ENCODE measurements around the gene MED10.

The MED10 gene, protein sequence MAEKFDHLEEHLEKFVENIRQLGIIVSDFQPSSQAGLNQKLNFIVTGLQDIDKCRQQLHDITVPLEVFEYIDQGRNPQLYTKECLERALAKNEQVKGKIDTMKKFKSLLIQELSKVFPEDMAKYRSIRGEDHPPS

DNA sequence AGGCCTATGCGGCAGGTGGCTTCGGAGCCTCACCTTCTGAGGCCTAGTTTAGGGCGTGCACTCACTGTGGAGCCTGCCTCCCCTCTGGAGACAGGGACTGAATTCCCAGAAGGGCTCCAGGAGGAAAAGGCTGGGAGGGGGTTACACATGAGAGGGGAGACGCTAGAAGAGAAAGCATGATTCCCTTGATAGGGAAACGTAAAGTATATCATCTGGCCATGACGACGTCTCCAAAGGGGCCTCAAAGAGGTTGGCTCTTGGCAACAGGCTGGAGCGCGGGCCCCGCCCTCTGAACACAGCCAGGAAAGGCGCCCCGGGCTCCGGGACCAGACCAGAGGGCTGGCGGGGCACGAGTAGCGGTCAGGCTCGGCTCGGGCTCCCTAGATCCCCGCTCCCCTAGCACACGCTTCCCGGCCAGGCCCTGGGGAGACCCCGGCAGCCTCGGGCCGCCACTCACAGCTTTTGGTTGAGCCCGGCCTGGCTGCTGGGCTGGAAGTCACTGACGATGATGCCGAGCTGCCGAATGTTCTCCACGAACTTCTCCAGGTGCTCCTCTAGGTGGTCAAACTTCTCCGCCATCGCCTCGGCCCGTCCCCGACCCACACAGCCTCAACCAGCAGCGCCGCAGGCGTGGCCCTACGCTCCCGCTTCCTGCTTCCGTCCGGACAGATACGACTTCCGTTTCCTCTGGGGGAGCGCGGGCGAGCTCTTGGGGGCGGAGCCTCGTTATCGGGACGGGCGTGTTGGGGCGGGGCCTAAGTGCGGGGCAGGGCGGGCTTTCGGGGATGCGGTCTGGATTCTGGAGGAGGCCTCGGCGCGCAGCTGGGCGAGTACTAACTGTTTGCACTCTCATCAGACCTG lies at the start of gene MED10:
Gene MED10, minus strand, starts transcription at position 643 of the 861 bp plus-strand sequence. Its CDS starts 64 bp downstream, at position 579.
- peak; percentile 7 for FAIRE-seq

GRCh38 chr5:6427694-6428093 lies 49.3 kb upstream of the MED10 start:
- no peak for FAIRE-seq

DNA sequence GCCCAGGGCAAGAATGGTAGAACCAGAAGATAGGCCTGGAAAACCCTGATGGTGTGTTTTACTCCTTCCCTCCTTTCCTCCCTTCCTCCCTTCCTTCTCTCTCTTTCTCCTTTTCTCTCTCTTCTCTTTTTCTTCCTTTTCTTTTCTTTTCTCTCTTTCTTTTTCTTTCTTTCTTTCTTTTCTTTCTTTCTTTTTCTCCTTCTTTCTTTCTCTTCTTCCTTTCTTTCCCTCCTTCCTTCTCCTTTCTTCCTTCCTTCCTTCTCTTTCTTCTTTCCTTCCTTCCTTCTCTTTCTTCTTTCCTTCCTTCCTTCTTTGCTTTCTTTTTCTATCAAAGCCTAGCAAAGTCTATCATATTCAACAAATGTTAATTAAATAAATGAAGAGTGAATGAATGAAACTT lies 46.4 kb upstream of the MED10 start:
- FAIRE-seq: no peak

DNA sequence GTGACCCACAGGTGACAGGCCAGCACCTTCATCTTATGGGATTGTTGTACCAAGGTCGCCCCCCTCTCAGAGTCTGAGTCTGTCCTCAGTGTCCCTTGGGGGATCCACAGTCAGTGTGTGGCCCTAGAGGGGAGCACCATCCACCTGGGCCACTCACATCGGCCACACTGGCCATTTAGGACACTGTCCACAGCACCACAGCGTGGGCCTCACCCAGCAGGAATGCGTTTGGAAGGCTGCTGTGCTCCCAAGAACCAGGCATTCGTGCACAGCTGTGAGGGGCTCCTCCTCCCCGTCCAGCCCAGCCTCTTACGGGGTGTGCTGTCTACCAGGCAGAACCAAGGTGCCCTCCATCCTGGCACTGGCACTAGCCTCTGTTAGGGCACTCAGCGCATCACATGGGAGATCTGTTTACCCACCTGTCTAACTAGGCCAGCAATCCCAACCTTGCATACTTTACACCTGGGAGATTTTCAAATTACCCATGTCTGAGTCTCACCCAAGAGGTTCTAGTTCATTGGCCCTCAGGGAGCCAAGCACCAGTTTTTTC lies 45.8 kb upstream of the MED10 start:
- FAIRE-seq: no peak

DNA sequence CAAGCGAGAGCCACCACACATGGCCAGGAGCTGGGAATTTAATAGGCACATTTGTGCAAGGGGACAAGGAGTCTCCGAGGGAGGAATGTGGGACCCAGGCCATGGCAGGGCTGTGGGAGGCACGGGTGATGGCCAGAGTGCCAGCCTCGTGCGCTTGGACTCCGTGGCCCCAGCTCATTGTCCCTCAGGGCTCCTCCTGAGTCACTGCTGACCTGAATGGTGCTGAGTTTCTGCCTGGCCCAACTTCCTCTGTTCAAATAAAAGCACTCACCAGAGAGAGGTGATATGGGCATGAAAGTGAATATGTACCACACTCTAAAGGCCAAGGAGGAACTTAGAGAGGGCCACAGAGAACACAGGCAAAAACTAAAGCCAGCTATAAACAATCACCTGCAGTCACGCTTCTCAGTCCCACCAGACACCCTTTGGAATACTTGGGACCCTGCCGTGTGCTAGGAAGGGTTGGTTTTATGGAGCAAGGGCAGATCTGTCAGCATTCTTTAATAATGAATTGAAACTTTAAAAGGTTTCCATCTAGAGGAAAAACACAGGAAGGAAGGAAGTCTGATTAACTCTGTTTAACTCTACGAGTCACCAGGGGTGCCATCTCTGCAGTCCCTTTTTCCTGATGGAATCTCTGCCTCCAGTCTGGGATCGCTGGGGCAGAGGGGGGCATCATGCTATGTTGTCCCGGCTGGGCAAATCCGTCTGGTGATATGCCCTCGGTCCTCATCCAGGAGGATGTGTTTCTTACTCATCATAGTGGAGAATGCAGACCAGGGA lies 45.2 kb upstream of the MED10 start:
- no peak for FAIRE-seq

- FAIRE-seq: no peak
These were observed 41.0 kb upstream of the MED10 start for GRCh38 chr5:6419340-6419852.

GRCh38 chr5:6418679-6419276 lies 40.4 kb upstream of the MED10 start:
- no peak for FAIRE-seq

DNA sequence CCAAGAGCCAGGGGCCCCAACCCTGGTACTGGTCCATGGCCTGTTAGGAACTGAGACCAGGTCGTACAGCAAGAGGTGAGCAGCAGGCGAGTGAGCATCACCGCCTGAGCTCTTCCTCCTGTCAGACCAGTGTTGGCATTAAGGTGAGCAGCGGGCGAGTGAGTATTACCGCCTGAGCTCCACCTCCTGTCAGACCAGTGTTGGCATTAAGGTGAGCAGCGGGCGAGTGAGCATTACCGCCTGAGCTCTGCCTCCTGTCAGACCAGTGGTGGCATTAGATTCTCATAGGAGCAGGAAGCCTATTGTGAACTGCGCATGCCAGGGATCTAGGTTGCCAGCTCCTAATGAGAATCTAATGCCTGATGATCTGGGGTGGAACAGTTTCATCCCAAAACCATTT lies 39.3 kb upstream of the MED10 start:
- no peak for FAIRE-seq

GRCh38 chr5:6412811-6413210 lies 34.5 kb upstream of the MED10 start:
- no peak for FAIRE-seq

- FAIRE-seq: no peak
These were observed 32.8 kb upstream of the MED10 start for GRCh38 chr5:6411141-6411540.

GRCh38 chr5:6410421-6410820 lies 32.1 kb upstream of the MED10 start:
- FAIRE-seq: no peak

DNA sequence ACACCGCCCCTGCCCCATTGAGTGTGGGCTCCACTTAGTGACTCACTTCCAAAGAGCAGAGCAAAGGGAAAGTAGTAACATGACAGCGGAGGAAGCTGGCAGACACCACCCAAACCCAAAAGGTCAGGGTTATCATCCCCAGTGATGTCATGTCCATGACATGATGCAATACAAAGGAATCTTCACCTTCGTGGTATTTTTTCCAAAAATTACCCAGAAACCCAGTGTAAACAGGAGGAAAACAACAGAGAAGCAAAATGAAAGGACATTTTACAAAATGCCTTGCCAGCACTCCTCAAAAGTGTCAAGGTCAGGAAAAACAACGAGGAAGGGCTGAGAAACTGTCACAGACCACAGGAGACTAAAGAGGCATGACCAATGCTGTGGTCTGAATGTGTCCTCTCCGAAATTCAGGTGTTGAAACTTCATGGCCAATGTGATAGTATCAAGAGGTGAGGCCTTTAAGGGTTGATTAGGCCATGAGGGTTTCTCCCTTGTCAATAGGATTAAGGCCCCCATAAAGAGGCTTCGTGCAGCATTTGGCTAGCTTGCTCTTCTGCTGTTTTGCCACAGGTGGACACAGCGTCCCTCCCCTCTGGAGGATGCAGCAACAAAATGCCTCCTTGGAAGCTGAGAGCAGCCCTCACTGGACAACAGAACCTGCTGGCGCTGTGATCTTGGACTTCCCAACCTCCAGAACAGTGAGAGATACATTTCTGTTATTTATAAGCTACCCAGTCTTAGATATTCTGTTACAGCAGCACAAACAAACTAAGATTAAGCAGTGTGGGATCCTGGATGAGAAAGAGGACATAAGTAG lies 30.5 kb upstream of the MED10 start:
- no peak for FAIRE-seq

GRCh38 chr5:6408260-6408596 lies 29.9 kb upstream of the MED10 start:
- FAIRE-seq: no peak

DNA sequence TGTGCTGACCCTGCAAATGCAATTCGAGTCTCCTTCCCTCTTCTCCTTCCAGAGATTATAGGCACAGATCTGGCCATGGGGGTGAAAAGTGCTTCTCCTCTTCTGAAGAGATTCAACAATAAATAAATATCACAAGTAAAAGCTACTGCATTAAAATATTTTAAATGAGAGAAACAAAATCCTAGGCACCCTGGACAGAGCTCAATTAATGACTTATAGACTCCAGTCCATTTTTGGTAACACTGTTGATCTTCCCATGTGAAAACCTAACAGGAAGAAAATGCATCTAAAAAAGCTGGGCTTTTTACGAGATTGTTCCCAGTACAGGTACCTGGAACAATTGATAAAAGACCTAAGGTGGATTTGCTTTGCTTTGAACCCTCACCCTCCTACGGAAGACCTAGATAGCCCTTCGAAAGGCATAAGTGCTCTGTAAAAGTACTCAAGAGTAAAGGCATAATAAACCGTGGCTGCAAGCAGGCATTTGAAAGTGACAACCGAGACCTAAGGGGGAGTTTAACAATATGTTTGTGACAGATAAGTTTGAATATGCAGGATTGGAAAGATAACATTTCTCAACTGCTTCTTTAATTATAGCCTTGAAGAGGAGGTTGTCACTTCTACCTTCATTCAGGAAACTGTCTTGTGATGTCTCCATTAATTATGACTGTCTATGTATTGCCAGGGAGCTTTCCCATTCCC lies 29.4 kb upstream of the MED10 start:
- FAIRE-seq: no peak

- FAIRE-seq: no peak
These were observed 27.2 kb upstream of the MED10 start for GRCh38 chr5:6405591-6405990.

DNA sequence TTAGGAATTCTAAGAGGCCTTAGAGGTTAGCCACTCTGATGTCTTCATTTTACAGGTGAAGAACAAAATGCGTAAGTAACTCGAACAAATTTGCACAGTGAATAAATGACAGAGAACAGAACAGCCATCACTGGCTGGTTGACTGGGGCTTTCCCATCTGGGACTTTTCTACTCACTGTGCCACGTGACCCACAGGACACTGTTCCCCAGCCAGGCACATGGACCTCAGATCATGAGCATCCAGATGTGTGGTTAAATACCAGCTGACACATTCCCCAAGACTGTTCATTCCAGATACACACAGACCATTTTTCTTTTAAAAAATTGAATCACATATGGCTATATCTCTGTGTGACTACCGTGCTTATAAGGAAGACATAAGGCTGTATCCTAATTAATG lies 25.8 kb upstream of the MED10 start:
- FAIRE-seq: no peak

GRCh38 chr5:6403416-6403815 lies 25.1 kb upstream of the MED10 start:
- no peak for FAIRE-seq

- FAIRE-seq: no peak
These were observed 24.6 kb upstream of the MED10 start for GRCh38 chr5:6402939-6403338.

DNA sequence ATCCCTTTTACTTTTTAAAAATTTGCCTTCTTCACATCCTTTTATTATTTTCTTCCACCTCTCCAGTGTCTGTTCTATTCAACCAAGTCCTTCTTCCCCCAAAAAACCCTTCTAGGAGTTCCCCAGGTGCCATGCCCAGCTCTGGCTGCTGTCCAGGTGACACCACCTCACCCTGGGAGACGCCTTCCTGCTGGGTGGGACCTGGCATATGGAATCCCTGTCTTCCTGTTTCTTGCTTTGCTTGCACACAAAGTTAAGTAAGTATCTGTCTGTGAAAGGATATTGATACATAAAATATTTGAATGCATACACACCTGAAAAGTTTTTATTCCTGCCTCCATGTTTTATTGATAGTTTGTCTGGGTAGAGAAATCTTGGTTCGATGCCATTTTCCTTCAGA lies 23.1 kb upstream of the MED10 start:
- no peak for FAIRE-seq

- FAIRE-seq: no peak
These were observed 21.9 kb upstream of the MED10 start for GRCh38 chr5:6399980-6400910.

Data from TTC549 (cell line).